GM15510 (cell line): ENCODE results near the gene SCAPER.

Source experiments
- POLR2A ChIP-seq: IDR thresholded peaks from 3 replicates; pipeline ENCODE4 v1.6.1; 2011; ENCODE audit warnings: borderline replicate concordance; ENCODE audit not compliant: insufficient read length; ENCODE audit errors: extremely low read depth

The SCAPER gene

DNA sequence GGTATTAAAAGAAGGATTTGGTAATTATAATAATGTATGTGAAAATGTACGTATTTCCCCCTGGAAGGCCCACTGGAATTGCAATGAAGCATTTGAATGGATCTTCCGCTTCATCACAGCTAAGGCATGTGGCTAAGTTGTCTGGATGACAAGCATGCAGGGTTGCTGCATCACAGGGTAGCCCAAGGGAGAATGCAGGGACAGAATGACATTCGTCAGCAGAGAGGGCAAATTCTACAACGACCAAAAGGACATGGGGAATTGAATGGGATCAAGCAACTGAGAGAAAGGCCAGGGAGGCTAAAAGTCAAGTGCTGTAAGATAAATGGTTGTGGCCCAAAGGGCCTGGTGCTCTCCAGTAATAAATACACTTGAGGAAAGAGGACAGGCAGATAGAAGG lies 473.2 kb downstream of the SCAPER start:
- TF ChIP-seq POLR2A = no peak

DNA sequence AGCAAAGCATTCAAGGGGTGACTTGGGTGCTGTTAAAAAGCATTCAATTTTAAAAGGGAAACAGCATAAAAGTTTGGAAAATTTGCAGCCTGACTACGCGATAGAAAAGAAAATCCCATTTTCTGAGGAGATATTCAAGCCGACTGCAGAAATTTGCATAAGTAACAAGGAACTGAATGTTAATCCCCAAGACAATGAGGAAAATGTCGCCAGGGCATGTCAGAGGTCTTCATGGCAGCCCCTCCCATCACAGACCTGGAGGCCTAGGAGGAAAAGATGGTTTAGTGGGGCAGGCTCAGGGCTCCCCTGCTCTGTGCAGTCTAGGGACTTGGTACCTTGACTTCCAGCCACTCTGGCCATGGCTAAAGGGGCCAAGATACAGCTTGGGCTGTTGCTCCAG lies 475.5 kb downstream of the SCAPER start:
- no peak for TF ChIP-seq POLR2A

DNA sequence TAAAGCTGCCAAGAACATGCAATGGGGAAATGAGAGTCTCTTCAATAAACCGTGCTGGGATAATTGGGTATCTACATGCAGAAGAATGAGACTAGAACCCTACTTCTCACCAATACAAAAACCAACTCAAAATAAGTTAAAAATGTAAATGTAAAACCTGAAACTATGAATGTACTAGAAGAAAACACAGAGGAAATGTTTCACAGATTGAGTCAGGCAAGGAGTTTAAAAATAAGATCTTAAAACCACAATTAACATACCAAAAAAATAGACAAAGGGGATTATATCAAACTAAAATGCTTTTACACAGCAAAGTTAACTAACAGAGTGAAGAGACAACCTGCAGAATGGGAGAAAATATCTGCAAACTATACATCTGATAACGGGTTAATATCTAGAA lies 478.2 kb downstream of the SCAPER start:
- no peak for TF ChIP-seq POLR2A

- TF ChIP-seq POLR2A = no peak
Observed at GRCh38 chr15:76418352-76419140, 486.6 kb downstream of the SCAPER start.

DNA sequence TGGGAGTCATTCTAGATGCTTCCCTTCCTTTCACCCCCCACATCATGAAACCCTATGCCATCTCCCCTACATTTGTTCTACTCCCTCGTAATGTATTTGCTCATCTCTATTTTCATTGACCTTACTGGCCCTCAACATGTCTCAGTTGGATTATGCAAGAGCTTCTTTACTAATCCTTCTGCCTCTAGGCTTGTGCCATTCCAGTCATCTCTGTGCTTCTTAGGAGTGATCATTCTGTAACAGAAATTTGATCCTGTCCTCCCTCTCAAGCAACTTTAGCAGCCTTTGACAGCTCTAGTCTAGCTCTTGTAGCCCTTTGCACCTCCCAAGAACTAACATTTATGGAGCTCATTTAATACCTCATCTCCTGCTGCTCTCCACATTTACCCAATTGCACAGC lies 503.9 kb downstream of the SCAPER start:
- TF ChIP-seq POLR2A = no peak

GRCh38 chr15:76398317-76399104 lies 506.6 kb downstream of the SCAPER start:
- no peak for TF ChIP-seq POLR2A

GRCh38 chr15:76393614-76394013 lies 511.5 kb downstream of the SCAPER start:
- no peak for TF ChIP-seq POLR2A

- TF ChIP-seq POLR2A = no peak
Observed at GRCh38 chr15:76391847-76392246, 513.3 kb downstream of the SCAPER start.

- no peak for TF ChIP-seq POLR2A
Observed at GRCh38 chr15:76391309-76391708, 513.8 kb downstream of the SCAPER start.

DNA sequence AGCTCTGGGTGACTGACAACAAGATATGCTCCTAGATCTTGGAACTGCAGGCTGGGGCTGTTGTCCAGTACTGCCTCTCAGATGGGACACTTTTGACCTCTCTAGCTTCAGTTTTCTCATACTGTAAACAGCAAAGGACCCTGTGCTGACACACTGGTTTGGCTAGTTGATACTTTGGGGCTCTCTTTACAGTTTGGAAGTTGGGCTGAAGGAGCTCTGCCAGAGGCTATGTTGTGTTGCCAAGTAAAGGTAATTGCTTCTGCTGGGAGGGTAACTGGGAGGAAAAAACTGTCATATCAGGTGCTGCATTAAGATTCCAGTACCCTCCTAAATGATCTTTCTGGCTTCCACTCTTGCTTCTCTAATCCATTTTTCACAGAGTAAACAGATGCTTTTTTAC lies 514.6 kb downstream of the SCAPER start:
- TF ChIP-seq POLR2A = no peak

GRCh38 chr15:76386926-76387325 lies 518.2 kb downstream of the SCAPER start:
- TF ChIP-seq POLR2A = no peak

- TF ChIP-seq POLR2A = no peak
Observed at GRCh38 chr15:76386178-76386577, 519.0 kb downstream of the SCAPER start.

- no peak for TF ChIP-seq POLR2A
Observed at GRCh38 chr15:76384409-76384808, 520.7 kb downstream of the SCAPER start.

DNA sequence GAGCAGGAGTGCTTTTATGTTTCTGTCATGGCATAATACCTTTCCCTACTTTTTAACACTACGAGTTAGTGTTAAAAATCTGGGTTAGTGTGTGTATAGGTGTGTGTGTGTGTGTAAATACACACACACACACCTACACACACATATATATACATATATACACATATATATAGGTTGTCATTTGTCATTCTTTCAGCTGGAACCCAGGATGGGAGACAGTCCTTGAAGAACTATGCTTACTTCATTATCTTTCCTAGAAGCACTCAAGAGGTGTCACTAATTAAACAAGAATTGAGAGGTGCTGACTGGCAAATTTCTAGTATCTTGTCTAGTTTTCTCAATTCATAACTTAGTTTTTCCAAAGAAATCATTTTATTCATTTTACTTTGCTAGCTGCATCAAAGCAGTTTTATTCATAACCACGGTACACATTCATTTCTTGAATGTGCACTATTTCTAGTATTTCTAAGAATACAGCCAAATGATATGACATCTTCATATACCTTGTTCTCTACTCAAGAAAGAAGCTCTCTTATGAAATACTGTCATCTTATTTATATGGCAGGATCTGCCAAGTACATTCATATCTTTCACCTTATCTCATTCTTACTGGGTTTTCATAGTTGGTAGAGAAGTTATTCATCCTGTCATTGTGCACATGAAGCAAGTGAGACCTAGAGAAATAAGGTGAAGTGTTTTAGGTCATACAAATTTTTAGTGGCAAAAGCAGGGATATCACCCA lies 522.0 kb downstream of the SCAPER start:
- no peak for TF ChIP-seq POLR2A

DNA sequence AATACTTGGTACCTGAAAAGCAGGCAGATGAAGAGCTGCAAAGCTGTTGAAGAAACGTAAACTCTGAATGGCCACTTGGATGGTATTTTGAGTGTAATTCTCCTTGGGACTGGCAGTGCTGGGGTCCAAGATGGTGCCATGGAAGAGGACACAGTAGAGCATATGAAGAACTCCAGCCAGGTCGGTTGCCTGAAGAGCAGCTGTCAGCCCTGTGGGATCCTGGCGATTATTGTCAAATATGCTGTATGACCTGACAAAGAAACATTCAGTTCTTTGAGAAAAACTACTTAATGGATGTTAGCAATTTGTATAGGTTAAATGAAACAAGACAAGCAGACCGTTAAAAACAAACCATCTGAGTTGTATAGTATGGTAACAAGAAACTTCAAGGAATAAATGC lies 523.8 kb downstream of the SCAPER start:
- no peak for TF ChIP-seq POLR2A
